GM19238 (cell line): Measurements from ENCODE around the gene DOCK2.

ENCODE experiments used
- DNase-seq: peaks from one replicate; pipeline ENCODE4 v3.0.0; 2011; ENCODE audit warnings: low spot score; ENCODE audit not compliant: insufficient read length

DOCK2 gene

DNA sequence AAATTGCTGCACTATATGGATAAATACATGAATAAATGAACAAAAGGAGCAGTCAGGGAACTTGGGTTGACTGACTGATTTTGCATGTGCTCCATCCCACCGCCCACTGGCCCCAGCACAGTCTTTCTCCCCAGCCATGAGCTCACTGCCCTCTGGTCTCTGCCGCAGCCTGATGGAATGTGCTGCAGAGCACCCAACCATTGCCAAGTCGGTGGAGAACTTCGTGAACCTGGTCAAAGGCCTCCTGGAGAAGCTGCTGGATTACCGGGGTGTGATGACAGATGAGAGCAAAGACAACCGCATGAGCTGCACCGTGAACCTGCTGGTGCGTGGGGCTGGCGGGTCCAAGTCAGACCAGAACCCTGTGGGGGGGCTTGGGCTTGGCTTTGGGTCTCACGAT, 397.2 kb downstream of the DOCK2 start:
- DNase-seq, result no peak

GRCh38 chr5:170038241-170038640, 401.2 kb downstream of the DOCK2 start:
- DNase-seq, result no peak

GRCh38 chr5:170039830-170040229, 402.8 kb downstream of the DOCK2 start:
- DNase-seq, result no peak

GRCh38 chr5:170046241-170046640, 409.2 kb downstream of the DOCK2 start:
- DNase-seq, result no peak

DNA sequence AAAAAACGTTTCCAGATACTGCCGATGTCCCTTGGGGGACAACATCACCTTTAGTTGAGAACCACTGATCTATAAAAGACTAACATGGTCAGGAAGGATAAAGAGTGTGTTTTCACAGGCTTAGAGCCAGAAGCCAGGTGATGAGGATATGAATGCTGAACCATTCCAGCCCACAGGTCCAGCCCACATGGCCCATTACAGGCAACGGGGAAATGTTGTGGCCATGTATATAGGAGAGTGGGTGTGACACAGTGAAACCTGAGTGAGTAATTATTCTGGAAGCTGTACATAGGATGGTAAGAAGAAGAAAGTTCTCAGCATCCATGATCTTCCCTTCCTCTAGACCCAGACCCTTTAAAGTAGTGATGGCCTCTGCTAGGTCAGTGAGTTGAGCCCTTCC, 412.6 kb downstream of the DOCK2 start:
- DNase-seq, result no peak

DNA sequence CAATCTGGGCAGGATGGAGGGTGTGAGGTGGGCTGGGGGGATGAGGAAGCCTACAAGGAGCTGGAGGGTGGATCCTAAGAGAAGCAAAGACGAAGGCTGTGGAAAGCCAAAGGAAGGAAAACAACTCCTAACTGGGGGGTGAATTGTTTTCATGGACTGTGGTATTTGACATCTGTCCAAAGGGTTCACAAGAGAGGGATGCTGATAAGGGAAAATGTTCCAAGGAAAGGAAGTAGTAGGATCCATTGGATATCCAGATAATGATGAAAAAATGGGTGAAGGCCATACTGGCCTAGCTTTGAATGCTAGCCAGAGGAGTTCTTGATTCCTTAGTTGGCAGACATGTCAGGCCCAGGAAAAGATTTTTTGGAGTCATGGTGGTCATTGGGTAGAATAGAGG, 416.8 kb downstream of the DOCK2 start:
- DNase-seq, result no peak

- DNase-seq, result no peak
Measured at GRCh38 chr5:170055606-170056005, 418.5 kb downstream of the DOCK2 start.

DNA sequence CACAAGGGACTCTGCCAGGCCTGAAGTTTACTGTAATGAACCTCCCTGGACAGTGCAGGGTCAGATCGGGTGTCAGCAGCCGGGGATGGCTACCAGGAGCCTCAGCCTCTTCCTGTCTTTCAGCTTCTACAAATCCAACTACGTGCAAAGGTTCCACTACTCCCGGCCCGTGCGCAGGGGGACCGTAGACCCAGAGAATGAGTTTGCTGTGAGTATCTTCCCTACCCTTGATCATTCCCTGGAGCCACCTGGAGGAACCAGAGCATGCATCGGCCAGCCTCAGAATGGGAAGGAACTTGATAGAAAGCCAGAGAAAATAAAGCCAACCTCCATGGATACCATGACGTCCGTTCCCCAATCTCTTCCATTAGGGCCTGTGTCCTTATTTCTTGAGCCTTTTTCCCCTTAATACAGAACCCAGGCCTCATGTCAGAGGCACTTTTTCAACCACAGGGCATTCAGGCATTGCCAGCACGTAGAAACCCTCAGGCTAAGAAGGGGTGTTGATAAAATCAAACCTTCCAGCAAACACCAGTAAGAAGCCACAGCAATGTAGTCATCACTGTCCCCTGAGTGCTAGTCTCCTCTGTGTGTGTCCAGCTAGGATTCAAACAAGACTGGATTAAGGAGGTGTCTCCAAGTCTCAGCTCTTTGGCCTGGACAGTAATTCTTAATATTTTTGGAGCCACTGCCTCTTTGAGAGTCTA, 419.6 kb downstream of the DOCK2 start:
- DNase-seq, result no peak

GRCh38 chr5:170057311-170057710, 420.2 kb downstream of the DOCK2 start:
- no peak for DNase-seq

- no peak for DNase-seq
Measured at GRCh38 chr5:170059221-170059620, 422.1 kb downstream of the DOCK2 start.

DNA sequence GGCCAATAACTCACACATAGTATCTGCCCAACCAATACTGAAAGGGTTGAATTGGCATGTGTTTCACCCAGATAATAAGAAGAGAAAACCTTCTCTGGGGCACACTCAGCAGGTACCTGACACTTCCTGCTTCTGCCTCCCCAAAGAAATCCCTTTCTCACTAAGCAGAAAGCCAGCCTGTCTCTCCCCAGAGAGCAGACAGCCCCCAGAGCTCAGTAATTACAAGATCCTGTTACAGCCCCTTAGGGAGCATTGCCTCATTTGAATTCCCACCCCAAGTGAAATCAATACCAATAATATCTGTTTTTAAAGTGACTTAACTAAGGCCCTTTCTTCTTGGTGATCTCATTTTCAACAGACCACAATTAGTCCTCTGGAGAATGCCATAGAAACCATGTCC, 430.1 kb downstream of the DOCK2 start:
- no peak for DNase-seq

DNA sequence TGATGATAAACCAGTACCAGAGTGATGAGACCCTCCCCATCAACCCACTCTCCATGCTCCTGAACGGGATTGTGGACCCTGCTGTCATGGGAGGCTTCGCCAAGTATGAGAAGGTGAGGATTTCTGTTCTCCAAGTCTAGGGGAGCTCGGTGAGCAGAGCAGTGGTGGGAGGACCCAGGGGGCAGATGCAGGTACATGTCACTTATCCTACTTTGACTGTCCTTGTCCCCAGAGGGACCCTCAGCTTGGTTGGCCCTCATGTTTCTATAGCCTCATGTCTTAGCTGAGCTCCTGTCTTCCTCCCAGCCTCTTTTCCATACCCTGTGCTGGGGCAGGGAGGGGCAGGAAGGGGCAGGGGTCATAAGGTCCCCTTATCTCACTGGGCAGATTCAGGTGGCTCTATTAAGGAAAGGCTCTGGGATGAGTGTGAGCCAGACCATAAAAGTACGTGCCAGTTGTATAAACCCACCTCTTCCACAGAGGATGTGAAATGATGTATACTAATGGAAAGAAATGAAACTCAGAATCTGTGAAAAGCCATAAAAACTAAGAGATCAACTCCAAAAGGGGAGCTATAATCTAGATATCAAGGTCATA, 430.6 kb downstream of the DOCK2 start:
- no peak for DNase-seq

DNA sequence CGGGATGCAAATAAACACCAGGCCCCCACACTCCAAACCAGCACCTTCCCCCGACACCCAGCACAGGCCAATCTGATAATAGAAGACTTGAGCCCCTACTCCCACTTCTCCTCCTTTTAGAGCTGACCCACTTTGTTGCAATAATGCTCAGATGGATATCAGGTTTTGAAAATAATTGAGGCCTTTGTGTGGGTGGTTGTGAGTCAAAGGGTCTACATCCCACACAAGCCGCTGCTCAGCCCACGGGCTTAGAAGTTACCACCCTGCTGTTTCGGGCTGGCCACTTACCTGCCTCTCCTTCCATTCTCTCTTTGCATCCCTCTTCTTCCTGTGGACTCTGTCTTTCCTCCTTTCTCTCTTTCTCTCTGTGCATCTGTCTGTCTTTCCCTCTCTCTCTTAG, 432.4 kb downstream of the DOCK2 start:
- no peak for DNase-seq

DNA sequence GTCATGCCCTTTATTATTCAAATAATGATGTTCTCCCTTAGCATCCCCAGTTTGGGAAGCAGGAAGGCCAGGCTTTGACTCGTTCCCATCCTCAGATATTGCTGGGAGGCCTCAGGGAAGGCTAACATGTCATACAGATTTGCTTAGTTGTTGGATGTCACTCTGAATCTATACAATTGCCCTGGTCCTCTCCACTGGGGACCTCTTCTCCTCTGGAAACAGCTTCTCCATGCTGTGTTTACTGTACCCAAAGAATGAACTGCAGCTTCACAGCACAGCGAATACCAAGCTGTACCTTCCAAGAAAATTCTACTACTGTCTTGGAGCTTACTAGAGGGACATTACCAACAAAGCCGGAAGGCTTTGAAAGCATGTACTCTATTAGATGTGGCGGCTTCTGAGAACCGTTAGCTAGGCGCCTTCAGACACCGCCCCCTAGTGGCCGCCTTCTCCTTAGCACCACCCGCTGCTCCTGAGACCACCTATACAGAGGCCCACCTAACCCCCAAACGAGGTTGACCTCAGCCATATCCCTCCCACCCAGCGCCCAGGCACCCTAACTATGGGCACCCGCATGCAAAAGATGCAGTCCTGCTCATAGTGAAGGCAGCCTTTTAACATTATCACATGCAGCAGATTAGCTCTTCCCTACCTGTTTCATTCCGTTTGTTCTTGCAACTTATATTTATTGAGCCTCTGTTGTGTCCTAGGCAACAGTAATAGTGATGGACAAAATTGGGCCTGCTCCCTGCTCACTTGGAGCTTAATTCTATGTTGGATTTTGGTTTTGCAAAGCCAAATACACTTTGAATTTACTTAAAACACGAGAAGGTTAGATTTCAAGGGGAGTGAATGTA, 433.7 kb downstream of the DOCK2 start:
- no peak for DNase-seq

GRCh38 chr5:170071748-170072147, 434.7 kb downstream of the DOCK2 start:
- DNase-seq, result no peak

DNA sequence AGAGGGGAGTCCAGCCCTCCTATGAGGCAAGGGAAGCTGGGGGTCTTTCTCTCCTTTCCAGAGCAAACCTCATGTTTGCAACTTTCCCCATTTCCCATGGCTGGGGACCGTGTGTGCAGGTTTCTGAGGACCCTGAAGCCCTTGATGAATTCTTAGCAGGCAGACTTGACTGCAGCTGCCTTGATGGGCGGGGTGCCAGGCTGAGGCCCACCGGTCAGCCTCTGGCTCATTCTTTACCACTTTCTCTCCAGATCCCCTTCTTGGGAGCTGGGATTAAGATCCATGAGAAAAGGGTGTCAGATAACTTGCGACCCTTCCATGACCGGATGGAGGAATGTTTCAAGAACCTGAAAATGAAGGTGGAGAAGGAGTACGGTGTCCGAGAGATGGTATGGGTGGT, 438.6 kb downstream of the DOCK2 start:
- DNase-seq, result no peak

DNA sequence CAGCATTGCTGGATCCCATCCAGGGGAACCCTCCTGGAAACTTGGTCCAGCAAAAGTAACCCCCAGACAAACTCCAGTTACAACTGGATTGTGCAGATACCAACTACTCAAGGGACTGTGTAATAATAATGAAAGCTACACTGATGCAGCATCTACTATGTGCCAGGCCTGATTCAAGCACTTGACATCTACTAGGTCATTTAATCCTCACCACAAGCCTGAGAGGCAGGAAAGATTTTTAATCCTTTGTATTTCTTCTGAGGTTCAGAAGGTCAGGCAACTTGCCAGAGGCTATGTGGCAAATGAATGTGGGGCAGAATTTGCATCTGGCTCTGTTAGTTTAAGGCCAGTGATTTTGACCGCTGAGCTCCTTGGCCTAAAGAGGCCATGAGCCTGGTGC, 439.1 kb downstream of the DOCK2 start:
- DNase-seq, result no peak

DNA sequence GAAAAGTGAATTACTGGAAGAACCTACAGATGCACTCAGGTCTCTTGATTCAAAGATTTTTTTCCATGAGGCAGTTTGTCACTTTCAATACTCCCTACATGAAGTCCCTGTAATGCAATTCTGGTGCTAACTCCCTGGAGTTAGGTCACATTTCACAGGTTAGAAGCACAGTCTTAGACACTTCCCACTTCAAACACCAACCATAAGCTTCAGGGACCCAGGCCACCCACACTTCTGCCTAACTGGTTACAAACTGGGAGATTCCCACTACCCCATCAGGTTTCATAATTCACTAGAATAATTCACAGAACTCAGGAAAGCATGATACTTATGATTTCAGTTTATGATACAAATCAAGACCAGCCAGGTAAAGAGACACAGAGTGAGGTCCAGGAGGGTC, 439.7 kb downstream of the DOCK2 start:
- no peak for DNase-seq

GRCh38 chr5:170077526-170077925, 440.5 kb downstream of the DOCK2 start:
- no peak for DNase-seq

- DNase-seq, result no peak
Measured at GRCh38 chr5:170078458-170078857, 441.4 kb downstream of the DOCK2 start.

DNA sequence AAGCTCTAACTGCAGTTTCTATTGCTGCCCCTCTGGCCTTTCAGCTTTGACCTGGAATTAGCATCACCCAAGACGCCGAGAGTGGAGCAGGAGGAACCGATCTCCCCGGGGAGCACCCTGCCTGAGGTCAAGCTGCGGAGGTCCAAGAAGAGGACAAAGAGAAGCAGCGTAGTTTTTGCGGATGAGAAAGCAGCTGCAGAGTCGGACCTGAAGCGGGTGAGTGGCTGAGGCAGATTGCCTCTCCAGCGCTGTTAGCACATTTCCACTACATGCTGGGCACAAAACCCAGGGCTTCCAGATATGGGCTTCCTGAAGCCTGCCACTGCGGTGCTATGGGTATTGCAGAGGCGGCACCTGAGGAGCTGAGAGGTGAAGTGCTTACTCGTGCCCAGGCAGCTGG, 441.9 kb downstream of the DOCK2 start:
- no peak for DNase-seq

- DNase-seq, result no peak
Measured at GRCh38 chr5:170080217-170080616, 443.1 kb downstream of the DOCK2 start.
